HG03439 (cell line): ENCODE measurements around the gene CFAP92.

ENCODE experiments used
- ATAC-seq: cut with Tn5 transposase; IDR thresholded peaks from one replicate; pipeline ENCODE4 v1.9.1; 2021; ENCODE audit warnings: mild to moderate bottlenecking, moderate library complexity; ENCODE audit not compliant: unreplicated experiment

Gene CFAP92

GRCh38 chr3:128992926-128993460 is 883 bp downstream of the CFAP92 start:
- no peak for ATAC-seq

GRCh38 chr3:128991355-128991895 is 2.5 kb downstream of the CFAP92 start:
- no peak for ATAC-seq

GRCh38 chr3:128988286-128988685 is 5.6 kb downstream of the CFAP92 start:
- no peak for ATAC-seq

DNA sequence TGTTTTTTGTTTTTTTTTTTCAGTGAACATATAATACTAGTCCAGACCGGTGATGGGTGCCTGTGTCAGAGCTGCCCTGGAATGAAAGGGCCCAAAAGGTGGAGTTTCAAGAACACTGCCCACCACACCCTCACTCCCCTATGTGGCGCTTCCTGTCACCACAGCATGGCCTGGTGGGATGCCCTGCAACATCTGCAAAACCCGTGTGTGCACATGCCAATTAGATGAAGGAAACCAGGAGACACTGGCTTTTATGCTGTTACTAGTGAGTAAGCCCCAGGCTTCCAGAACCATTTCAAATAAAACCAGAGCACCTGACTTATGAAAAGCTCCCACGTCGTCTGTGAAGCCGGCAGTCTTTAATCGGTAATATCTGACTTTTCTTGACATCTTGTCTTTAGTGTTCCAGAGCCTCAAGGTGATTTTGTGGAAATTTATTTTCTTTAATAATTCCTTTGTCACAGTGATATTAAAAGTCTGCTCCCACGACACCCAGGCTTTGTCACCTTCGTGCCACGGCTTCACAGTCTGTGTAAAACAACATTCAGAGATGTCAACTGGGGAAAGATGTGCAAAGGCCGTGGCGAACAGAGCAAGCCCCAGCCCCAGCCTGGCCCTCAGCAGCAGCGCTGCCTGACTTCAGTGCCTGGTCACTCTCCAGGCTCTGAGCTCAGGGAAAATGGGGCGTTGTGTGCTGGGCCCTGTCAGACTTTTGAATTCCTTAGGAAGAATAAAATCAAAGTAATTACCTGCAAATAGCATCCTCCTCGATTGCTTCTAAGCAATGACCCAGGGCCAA is 6.4 kb downstream of the CFAP92 start:
- no peak for ATAC-seq

DNA sequence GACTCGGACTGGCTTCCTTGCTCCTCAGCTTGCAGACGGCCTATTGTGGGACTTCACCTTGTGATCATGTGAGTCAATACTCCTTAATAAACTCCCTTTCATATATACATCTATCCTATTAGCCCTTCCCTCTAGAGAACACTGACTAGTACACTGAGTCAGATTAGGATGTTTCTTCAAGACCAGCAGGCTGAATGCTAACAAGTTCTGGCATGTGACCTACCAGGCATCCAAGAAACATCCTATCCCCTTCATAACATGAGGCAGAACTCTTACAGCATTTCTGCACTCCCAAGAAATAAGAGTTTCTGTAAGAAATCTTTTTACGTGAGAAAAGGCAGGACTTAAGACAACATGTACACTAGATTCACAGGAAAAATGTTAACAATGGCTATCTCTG is 9.3 kb downstream of the CFAP92 start:
- ATAC-seq: no peak

- ATAC-seq: no peak
These were observed 10.4 kb downstream of the CFAP92 start for GRCh38 chr3:128983293-128984069.

- no peak for ATAC-seq
These were observed 18.6 kb downstream of the CFAP92 start for GRCh38 chr3:128975276-128975675.

GRCh38 chr3:128973988-128974564 is 19.8 kb downstream of the CFAP92 start:
- no peak for ATAC-seq

DNA sequence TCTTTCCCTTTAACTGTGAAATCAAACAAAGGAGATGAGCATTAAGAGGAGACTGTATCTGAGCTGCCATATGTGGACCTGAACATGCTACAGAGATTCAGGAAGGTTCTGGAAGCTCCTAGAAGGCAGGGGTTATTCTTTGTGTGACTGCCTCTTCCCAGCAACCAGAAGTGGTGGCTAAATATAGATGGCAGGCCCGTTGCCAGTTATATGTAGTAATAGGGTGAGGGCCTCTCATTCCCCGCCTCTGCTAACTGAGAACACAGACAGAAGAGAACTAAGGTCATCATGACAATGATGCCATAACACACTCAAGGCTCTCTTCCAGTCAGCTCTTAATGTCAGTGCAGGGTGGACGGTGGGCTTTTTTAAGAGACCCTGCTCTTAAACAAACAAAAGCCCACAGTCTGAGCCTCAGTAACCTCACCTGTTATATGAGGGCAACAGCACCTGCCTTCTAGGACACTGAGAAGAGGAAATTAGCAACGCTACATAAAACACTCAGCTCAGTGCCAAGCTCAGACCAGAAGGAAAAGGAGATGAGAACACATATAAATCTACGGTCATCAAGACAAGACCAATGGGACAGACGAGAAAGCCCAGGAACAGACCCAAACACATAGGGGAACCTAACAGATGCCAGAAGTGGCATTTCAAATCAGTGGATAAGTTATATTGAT is 22.3 kb downstream of the CFAP92 start:
- no peak for ATAC-seq

GRCh38 chr3:128970740-128971047 is 23.2 kb downstream of the CFAP92 start:
- ATAC-seq: no peak

DNA sequence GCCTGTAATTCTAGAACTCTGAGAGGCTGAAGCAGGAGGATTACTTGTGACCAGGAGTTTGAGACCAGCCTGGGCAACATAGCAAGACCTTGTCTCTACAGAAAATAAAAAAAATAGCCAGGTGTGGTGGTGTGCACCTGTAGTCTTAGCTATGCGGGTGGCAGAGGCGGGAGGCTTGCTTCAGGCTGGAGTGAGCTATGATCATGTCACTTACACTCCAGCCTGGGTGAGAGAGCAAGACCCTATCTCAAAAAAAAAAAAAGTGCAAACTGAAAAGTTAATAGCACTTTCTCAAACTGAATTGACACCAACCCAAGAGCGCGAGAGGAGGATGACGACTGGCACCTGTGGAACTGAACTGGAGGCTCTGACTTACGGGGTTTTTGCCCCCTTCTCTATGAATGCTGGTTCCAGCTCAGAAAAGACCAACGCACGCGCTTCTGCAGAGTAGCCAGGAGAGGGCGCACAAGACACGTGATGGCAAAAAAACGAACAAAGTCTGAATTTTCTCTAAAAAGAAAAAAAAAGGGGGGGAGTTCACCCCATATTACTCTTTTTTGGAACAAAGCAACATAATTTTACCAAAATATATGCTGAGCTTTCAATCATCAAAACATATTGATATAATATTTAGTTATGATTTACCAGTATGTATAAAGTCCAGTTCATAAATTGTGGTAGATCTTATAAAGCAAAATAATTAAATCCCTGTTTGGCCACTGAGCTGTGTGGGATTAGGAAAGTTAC is 23.7 kb downstream of the CFAP92 start:
- ATAC-seq: no peak

DNA sequence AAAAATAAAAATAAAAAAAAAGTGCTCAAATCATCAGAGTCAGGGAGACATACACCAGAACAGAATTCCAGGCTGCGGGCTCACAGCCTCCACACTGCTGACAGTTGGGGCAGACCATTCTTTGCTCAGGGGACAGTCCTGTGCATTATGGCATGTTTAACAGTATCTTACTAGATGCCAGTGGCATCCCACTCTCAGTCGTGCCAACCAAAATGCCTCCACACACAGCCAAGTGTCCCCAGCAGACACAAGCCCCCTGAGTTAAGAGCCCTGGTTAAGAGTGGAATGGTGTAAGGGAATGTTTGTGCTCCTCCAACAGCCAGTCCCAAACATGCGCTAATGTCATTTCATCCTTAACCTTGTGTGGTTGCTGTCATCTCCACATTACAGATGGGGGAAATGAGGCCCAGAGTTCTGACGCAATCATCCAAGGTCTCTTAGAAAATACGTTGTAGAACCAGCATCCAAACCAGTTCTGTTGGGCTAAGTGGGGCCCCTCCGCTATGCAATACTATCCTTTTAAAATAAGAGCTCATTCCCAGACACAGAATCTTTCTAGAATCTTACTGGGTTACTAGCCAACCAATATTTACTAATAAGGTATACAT is 26.0 kb downstream of the CFAP92 start:
- no peak for ATAC-seq

DNA sequence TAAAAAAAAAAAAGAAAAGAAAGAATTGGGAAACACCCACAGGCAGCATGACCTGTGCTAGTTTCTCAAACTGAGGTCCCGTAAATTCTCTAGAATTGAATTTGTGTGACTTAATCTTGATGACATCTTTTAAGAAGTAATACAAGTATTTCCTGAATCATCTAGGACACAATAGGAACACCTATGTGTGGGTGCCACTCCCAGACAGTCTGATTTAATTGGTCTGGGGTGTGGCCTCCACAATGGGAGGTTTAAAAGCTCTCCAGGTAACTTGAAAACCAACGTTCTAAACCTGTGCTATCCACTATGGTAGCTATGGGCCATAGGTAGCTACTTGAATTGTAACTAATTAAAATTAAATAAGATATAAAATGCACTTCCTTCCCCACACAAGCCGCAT is 28.1 kb downstream of the CFAP92 start:
- no peak for ATAC-seq

DNA sequence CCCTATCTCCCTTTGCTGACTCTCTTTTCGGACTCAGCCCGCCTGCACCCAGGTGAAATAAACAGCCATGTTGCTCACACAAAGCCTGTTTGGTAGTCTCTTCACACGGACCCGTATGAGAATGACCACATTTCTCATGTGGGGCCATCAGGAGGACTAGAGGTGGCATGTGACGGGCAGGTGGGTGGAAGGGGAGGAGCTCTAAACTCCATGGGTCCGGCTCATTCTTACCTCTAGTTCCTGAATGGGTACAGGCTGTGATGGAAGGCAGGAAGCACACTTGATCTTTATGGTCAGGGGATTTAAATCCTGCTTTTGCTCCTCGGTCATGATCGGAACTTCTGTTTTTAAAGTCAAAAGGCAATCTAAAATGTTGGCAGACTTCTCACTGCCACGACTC is 28.6 kb downstream of the CFAP92 start:
- ATAC-seq: no peak

DNA sequence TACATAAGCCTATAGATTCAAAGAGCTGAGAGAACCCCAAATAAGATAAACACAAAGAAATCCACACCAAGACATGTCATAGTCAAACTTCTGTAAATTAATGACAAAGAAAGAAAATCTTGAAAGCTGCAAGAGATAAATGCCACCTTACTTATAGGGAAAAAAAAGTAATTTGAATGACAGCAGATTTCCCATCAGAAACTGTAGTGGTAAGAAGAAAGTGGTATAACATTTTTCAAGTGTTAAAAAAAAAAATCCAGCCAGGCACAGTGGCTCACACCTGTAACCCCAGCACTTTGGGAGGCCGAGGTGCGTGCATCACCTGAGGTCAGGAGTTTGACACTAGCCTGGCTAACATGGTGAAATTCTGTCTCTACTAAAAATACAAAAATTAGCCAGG is 37.4 kb downstream of the CFAP92 start:
- ATAC-seq: no peak

GRCh38 chr3:128950223-128950938 is 43.5 kb downstream of the CFAP92 start:
- no peak for ATAC-seq

DNA sequence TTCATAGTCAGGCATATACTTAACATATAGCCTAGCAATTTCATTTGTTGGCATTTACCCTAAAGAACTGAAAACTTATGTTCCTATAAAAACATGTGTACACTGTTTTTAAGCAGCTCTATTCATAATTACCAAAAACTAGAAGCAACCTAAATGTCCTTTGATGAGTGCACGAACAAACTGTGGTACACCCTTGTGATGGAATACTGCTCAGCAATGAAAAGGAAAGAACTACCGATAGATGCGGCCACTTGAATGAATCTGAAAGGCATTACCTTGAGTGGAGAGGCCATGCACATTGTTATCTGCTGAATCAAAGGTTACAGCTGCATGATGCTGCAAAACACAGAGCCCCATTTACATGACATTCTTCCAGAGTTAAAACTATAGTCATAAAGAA is 44.7 kb downstream of the CFAP92 start:
- ATAC-seq: no peak

- no peak for ATAC-seq
These were observed 47.5 kb downstream of the CFAP92 start for GRCh38 chr3:128946411-128946810.

GRCh38 chr3:128945878-128946175 is 48.0 kb downstream of the CFAP92 start:
- ATAC-seq: no peak
